Measurements from ENCODE around the gene SHQ1. TPM values are rescaled to one million over a fixed set of nuclear protein-coding genes. Genes with fewer than 3 reads are reported as not detected.

SHQ1 gene
- total RNA-seq, 1 donor from 2014 or later = 22.0 TPM

DNA sequence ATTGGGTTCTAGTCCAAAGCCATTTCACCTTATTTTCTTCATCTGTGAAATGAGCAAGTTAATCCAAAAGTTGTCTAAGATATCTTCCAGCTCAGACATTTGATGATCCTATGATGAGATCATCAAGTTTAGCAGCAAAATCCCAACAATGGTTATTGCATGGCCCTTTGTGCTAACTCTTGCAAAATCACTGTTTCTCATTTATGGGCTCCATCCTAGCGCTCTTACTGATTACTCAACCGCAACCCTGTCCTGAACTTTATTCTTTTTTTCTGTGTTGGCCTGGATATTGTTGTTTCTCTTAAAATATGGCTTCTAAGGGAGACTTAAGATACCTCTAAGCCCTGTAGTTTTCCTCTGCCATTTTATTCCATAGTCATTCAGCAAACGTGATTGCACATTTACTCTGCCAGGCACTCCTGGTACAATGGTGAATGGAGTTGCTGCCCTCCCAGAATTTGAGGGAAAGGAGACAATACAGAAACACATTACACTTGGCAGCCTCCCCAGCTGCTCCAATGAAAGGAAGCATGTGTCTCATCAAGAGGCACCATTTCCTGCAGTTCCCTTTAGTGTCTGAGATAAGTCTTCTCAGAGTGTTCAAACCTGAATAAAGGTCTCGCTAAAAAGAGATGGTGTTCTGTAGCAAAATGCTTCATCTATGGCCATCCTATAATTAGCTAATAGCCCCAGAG lies 44.0 kb upstream of the SHQ1 start:
- Mint-ChIP-seq H3K27me3 (ENCODE audit: low read depth) (peaks cover 13% of the 10 kb centered on the region), H3K4me3 (no peak overlapping the region), H3K4me1 (peaks cover 58% of the 10 kb centered on the region), H3K36me3 (no peaks in the 10 kb centered on the region), H3K9me3 (no peaks in the 10 kb centered on the region), H3K27ac (peak overlapping the region; percentile 91)
- TF ChIP-seq, protein P1, sequence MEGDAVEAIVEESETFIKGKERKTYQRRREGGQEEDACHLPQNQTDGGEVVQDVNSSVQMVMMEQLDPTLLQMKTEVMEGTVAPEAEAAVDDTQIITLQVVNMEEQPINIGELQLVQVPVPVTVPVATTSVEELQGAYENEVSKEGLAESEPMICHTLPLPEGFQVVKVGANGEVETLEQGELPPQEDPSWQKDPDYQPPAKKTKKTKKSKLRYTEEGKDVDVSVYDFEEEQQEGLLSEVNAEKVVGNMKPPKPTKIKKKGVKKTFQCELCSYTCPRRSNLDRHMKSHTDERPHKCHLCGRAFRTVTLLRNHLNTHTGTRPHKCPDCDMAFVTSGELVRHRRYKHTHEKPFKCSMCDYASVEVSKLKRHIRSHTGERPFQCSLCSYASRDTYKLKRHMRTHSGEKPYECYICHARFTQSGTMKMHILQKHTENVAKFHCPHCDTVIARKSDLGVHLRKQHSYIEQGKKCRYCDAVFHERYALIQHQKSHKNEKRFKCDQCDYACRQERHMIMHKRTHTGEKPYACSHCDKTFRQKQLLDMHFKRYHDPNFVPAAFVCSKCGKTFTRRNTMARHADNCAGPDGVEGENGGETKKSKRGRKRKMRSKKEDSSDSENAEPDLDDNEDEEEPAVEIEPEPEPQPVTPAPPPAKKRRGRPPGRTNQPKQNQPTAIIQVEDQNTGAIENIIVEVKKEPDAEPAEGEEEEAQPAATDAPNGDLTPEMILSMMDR (IDR thresholded peaks at IDR 0.05; ENCODE audit: unreplicated experiment) = no peak
- DNase-seq (ENCODE audit: low spot score in 2 of 2, unreplicated experiment in 2 of 2) = no peak

DNA sequence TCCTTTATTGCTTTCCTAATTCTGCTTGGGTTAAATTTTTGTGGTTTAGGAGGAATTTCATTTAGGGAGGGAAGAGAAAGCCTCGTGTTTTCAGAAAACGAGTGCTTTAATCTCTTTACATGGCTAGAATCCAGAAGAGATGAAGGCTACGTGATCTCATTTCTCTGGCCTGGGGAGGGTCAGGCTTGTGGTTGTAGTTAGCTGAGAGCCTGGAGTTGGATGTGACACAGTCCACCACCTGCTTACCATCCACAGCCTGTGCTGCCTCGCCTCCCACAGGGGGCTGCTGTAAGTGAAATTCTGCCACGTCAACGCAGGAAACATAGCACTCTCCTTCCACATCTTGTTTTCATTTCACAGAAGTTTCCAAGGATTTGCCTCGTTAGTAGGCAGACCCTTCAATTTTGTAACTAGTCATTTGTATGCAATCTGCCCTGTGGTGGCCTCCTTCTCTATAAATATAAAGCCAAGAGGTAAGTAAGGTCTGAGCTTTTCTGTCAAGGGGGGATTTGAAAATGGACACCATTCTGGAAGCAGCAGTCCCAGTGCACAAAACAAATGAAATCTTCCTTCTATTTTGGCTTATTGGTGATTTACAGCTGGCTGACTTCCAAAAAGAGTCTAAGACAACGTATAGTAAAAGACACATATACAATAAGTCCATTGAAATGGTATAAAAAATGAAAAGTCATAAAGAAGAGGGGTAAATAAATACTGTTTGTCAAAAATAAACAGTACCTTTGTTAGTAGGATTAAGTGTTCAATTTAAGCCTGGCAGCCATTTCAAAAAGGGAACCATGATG lies 43.0 kb upstream of the SHQ1 start:
- H3K27me3 Mint-ChIP-seq (ENCODE audit: low read depth) = peaks cover 13% of the 10 kb centered on the region
- H3K9me3 Mint-ChIP-seq = no peaks in the 10 kb centered on the region
- H3K4me3 Mint-ChIP-seq = peak overlapping the region; percentile 29
- no peaks in the 10 kb centered on the region for H3K36me3 Mint-ChIP-seq
- peaks cover 57% of the 10 kb centered on the region for H3K4me1 Mint-ChIP-seq
- DNase-seq (ENCODE audit: low spot score in 2 of 2, unreplicated experiment in 2 of 2) = no peak
- peak overlapping the region; percentile 91 for H3K27ac Mint-ChIP-seq
- TF ChIP-seq, protein P1 (IDR thresholded peaks at IDR 0.05; ENCODE audit: unreplicated experiment) = no peak

DNA sequence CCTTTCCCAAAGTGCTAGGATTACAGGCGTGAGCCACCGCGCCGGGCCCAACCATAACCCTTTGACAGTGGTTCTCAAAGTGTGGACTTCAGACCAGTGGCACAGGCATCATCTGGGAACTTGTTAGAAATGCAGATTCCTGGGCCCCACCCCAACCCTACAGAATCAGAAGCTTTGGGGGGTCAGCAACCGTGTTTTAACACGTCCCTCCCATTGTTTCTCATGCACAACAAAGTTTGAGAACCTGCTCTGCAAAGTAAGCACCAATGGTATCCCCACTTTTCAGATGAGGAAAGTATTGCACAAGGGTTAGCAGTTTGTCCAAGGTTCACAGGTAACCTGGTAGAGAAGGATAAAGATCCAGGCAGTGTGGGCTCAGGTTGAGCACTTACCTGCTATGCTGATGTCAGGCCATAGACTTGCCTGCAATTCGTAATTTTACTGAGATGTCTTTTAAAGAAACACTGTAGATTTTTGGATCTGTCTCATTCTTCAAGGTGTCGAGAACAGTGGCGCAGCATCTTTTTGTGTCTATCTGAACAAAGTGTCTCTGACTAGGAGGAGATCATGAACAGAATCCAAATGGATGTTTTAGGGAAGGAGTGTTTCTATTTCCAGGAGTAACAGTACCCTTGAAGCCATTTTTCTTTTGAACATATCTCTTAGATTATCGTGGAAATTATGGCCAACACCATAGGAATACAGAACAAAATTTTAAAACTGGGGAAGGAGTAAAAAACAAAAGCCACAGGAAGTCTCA lies 42.1 kb upstream of the SHQ1 start:
- Mint-ChIP-seq H3K4me1 (peaks cover 57% of the 10 kb centered on the region), H3K9me3 (no peaks in the 10 kb centered on the region), H3K27ac (peak overlapping the region; percentile 91), H3K27me3 (ENCODE audit: low read depth) (peaks cover 22% of the 10 kb centered on the region), H3K36me3 (no peaks in the 10 kb centered on the region), H3K4me3 (peak overlapping the region; percentile 73)
- TF ChIP-seq, protein P1 (IDR thresholded peaks at IDR 0.05; ENCODE audit: unreplicated experiment) = no peak
- DNase-seq (ENCODE audit: low spot score in 2 of 2, unreplicated experiment in 2 of 2) = no peak

DNA sequence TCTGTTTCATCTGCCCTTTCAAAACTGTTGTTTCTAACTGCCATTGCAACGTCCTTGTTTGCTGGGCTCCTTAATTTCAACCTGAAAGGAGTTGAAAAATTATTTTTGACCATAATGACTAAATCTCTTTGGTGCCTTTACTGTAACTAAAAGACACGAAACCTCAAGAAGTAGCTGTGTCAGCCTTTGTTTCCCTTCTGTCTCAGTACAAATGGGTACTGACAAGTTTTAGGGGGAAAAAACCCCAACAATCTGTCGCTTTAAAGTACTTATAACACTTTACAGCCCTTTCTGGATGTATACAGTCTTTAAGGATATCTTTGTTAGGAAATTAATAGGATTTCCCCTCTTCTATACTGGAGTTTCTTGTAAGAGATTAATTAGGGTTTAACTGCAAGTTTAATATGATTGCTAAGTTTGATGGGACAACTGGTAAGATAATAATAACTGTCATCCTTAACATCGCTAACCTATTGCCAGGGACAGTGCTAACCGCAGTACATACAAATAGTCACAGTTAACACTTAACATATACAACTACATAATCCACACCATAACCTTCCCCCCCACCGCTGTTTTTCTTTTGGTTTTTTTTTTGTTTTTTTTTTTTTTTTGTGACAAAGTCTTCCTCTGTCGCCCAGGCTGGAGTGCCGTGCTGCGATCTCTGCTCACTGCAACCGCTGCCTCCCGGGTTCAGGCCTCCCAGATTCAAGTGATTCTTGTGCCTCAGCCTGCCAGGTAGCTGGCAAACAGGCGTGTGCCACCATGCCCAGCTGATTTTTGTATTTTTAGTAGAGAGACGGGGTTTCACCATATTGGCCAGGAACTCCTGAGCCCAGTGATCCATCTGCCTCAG lies 41.3 kb upstream of the SHQ1 start:
- DNase-seq (ENCODE audit: low spot score in 2 of 2, unreplicated experiment in 2 of 2) = no peak
- Mint-ChIP-seq H3K36me3 (no peaks in the 10 kb centered on the region), H3K4me1 (peaks cover 57% of the 10 kb centered on the region), H3K9me3 (no peaks in the 10 kb centered on the region), H3K4me3 (peak overlapping the region; percentile 73), H3K27me3 (ENCODE audit: low read depth) (peaks cover 29% of the 10 kb centered on the region), H3K27ac (peak overlapping the region; percentile 78)
- TF ChIP-seq, protein P1 (IDR thresholded peaks at IDR 0.05; ENCODE audit: unreplicated experiment) = no peak

Data from mesothelial cell of epicardium (in vitro differentiated cells).